ENCODE results near the gene STAP2. TPM values are rescaled to one million over a fixed set of nuclear protein-coding genes. Genes with fewer than 3 reads are reported as not detected.

The STAP2 gene
- polyA plus RNA-seq, 1 donor (not counting 4 experiments of a cell fraction or from before 2014, with no cell fraction given), result 60.0 TPM

GRCh38 chr19:4360641-4361151 lies 22.1 kb upstream of the STAP2 start:
- H3K9me3 ChIP-seq (ENCODE audit: control insufficient read depth, low read depth, low read length), result no peaks in the 10 kb centered on the region
- dilution Hi-C loops (cut with MboI; ENCODE audit: extremely low pct_ligation_motif_present, low sequenced_read_pairs), result no loop called here
- FAIRE-seq (no peak), DNase-seq (ENCODE audit: low read depth, low spot score) (no peak)
- H3K4me1 ChIP-seq (ENCODE audit: control insufficient read depth, extremely low read depth, insufficient read depth, low read length), result no peaks in the 10 kb centered on the region
- no peaks in the 10 kb centered on the region for H3K79me2 ChIP-seq (ENCODE audit: control insufficient read depth, insufficient read depth, low read length)
- TF ChIP-seq EZH2 (IDR thresholded peaks at IDR 0.05; ENCODE audit: low read length) (no peak), CTCF (optimal IDR thresholded peaks at IDR 0.05 in 1 of 3, IDR thresholded peaks at IDR 0.05 in 1 of 3, conservative IDR thresholded peaks at IDR 0.05 in 1 of 3; ENCODE audit: extremely low read depth in 1 of 3, insufficient read depth in 2 of 3, low read length in 3 of 3) (no peak)
- no peak overlapping the region for H3K27ac ChIP-seq (ENCODE audit: control insufficient read depth, insufficient read depth, low read length)
- no peaks in the 10 kb centered on the region for H4K20me1 ChIP-seq (ENCODE audit: control insufficient read depth, extremely low read depth, insufficient read depth, low read length)
- H3K4me3 ChIP-seq (ENCODE audit: control insufficient read depth in 2 of 3, extremely low read depth in 1 of 3, insufficient read depth in 2 of 3, low read depth in 1 of 3, low read length in 3 of 3), result no peak overlapping the region
- no peak overlapping the region for H3K9ac ChIP-seq (ENCODE audit: control insufficient read depth, extremely low read depth, insufficient read depth, low read length)
- H3K9me1 ChIP-seq (ENCODE audit: control insufficient read depth, extremely low read depth, insufficient read depth, low read length), result no peaks in the 10 kb centered on the region
- H2AFZ ChIP-seq (ENCODE audit: control insufficient read depth, low read length), result no peak overlapping the region
- H3K36me3 ChIP-seq (ENCODE audit: control insufficient read depth in 2 of 2, extremely low read depth in 1 of 2, insufficient read depth in 2 of 2, low read length in 2 of 2), result peaks cover 24 to 32% of the 10 kb centered on the region in 2 experiments
- H3K4me2 ChIP-seq (ENCODE audit: control insufficient read depth, extremely low read depth, insufficient read depth, low read depth, low read length), result no peak overlapping the region
- no peaks in the 10 kb centered on the region for H3K27me3 ChIP-seq (ENCODE audit: control insufficient read depth, extremely low read depth, insufficient read depth, low read length)

GRCh38 chr19:4360081-4360569 lies 21.5 kb upstream of the STAP2 start:
- Histone ChIP-seq H3K27ac (ENCODE audit: control insufficient read depth, insufficient read depth, low read length) (no peak overlapping the region), H2AFZ (ENCODE audit: control insufficient read depth, low read length) (no peak overlapping the region), H3K9ac (ENCODE audit: control insufficient read depth, extremely low read depth, insufficient read depth, low read length) (no peak overlapping the region), H4K20me1 (ENCODE audit: control insufficient read depth, extremely low read depth, insufficient read depth, low read length) (no peaks in the 10 kb centered on the region), H3K27me3 (ENCODE audit: control insufficient read depth, extremely low read depth, insufficient read depth, low read length) (no peaks in the 10 kb centered on the region), H3K36me3 (ENCODE audit: control insufficient read depth in 2 of 2, extremely low read depth in 1 of 2, insufficient read depth in 2 of 2, low read length in 2 of 2) (peaks cover 19 to 28% of the 10 kb centered on the region in 2 experiments), H3K9me1 (ENCODE audit: control insufficient read depth, extremely low read depth, insufficient read depth, low read length) (no peaks in the 10 kb centered on the region), H3K79me2 (ENCODE audit: control insufficient read depth, insufficient read depth, low read length) (no peaks in the 10 kb centered on the region), H3K4me3 (ENCODE audit: control insufficient read depth in 2 of 3, extremely low read depth in 1 of 3, insufficient read depth in 2 of 3, low read depth in 1 of 3, low read length in 3 of 3) (no peak overlapping the region), H3K4me2 (ENCODE audit: control insufficient read depth, extremely low read depth, insufficient read depth, low read depth, low read length) (no peak overlapping the region), H3K4me1 (ENCODE audit: control insufficient read depth, extremely low read depth, insufficient read depth, low read length) (no peaks in the 10 kb centered on the region), H3K9me3 (ENCODE audit: control insufficient read depth, low read depth, low read length) (no peaks in the 10 kb centered on the region)
- FAIRE-seq (no peak), DNase-seq (ENCODE audit: low read depth, low spot score) (no peak)
- no peak for TF ChIP-seq EZH2 (IDR thresholded peaks at IDR 0.05; ENCODE audit: low read length)
- no peak for TF ChIP-seq CTCF (optimal IDR thresholded peaks at IDR 0.05 in 1 of 3, IDR thresholded peaks at IDR 0.05 in 1 of 3, conservative IDR thresholded peaks at IDR 0.05 in 1 of 3; ENCODE audit: extremely low read depth in 1 of 3, insufficient read depth in 2 of 3, low read length in 3 of 3)
- dilution Hi-C loops (cut with MboI; ENCODE audit: extremely low pct_ligation_motif_present, low sequenced_read_pairs), result no loop called here
